K562 treated with DMSO at 1 percent for 24 hours (cell line): ENCODE measurements around the gene RESP18. TPM values are rescaled to one million over a fixed set of nuclear protein-coding genes. Genes with fewer than 3 reads are reported as not detected.

ENCODE experiments used
- total RNA-seq: library from RNA; unstranded; fragments of 300-600 nt; gene quantifications from 2 replicates; pipeline ENCODE4 v1.2.3, GENCODE V29; 2022; ENCODE audit warnings: low read depth; ENCODE audit not compliant: insufficient read depth

Gene RESP18
- total RNA-seq, result not detected in 2 replicates

DNA sequence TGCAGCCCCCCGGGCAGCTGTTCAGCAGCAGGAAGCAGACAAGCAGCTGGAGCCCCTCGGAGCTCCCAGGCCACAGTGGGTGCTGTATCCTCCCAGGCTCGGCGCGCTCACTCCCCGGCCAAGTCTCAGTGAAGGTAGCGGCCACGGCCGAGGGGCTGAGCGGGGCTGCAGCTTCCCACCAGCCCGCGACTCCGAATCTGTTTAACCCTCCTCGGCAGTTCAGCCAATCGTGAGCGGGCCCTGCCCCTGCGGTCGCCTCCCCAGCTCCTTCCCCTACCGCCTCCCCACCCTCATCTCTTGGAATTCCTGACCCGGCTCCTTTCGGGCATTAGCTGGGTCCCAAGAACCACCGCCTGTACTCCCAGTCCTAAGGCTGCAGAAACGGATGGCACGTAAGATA, at the start of gene RESP18:
TSS of gene RESP18 (minus strand) at position 203 of the 400 bp plus-strand sequence.

DNA sequence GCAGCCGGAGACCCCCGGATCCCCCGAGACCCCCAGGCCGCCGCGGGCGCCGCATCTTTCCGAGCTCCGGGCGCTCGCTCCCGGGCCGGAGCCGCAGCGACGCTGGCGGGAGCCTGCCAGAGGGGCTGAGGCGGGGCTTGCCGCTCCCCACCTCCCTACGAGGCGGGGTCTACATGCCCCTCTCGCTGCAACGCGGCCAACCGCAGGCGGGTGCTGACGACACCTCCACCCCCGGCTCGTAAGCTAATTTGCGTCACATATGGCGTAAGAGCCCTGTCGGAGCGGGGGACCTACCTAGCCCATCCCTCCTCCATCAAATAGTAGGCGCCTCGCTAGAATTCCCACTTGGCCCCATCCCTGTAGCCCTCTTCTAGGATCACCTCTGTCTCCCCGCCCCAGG, 23.3 kb downstream of the RESP18 start, which contains the start of gene PTPRN:
TSS of gene PTPRN (minus strand) at position 124 of the 400 bp plus-strand sequence. CDS start at position 55, 69 bp downstream.

DNA sequence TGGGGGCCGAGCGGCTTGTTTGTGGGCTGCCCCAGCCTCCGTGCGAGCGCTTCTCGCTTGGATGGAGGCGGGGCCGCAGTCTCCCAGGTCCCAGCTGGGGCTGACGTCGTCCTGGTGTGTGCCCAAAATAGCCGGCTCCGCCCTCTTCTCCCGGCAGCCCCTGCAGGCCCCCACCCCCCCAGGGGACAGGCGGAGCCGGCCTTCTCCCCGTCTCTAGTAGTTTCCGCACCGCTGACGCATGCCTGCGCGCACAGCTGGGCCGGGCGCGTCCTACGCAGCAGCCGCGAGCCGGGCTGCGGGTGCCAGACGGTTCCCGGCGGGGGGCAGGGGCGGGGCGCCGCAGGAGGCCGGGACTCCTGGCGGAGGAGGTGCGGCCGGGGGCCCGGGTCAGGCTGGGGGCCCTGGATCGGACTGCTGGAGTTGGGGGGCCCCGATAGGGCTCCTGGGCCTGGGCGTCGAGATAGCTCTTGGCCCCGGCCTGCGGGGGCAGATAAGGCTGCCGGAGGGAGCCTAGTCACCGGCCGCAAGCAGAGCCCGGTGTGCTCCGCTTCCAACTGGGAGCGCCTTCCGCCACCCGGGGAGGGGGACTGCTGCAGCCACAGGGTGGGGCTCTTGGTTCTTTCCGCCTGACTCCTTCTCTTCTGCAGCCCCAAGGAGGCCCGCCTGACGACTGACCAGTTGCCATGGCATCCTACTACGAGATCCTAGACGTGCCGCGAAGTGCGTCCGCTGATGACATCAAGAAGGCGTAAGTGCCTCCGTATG, 53.2 kb downstream of the RESP18 start, which contains the start of gene DNAJB2:
TSS of gene DNAJB2 (plus strand) at position 216 of the 765 bp plus-strand sequence. CDS start at position 684, 468 bp downstream.

Other genes with a start within 250 kb of the RESP18 start
- gene NHEJ1, start 171.9 kb downstream of the RESP18 start, total RNA-seq, result 12.2 and 12.3 TPM in 2 replicates
- 0.38 and 0.43 TPM in 2 replicates for gene SLC23A3, start 162.7 kb downstream of the RESP18 start, total RNA-seq
- gene CNPPD1, start 155.8 kb downstream of the RESP18 start, total RNA-seq, result 65.7 and 71.2 TPM in 2 replicates
- 34.7 and 36.3 TPM in 2 replicates for gene RETREG2, start 154.5 kb downstream of the RESP18 start, total RNA-seq
- 39.5 and 43.7 TPM in 2 replicates for gene ZFAND2B, start 126.0 kb downstream of the RESP18 start, total RNA-seq
- gene ABCB6, start 113.8 kb downstream of the RESP18 start, total RNA-seq, result 21.7 and 26.6 TPM in 2 replicates
- 39.6 and 40.5 TPM in 2 replicates for gene ATG9A, start 103.1 kb downstream of the RESP18 start, total RNA-seq
- 27.6 and 28.6 TPM in 2 replicates for gene ANKZF1, start 102.9 kb downstream of the RESP18 start, total RNA-seq
- 5.0 and 5.2 TPM in 2 replicates for gene GLB1L, start 87.3 kb downstream of the RESP18 start, total RNA-seq
- gene STK16, start 87.3 kb downstream of the RESP18 start, total RNA-seq, result 19.6 and 19.8 TPM in 2 replicates
- not detected in 2 replicates for gene TUBA4B, start 79.5 kb downstream of the RESP18 start, total RNA-seq
- gene TUBA4A, start 78.8 kb downstream of the RESP18 start, total RNA-seq, result 88.8 and 98.5 TPM in 2 replicates
- 34.4 and 41.9 TPM in 2 replicates for gene DNAJB2, start 53.4 kb downstream of the RESP18 start, total RNA-seq
- 0.42 TPM in 1 of 2 replicates, not detected in the other for gene PTPRN, start 23.3 kb downstream of the RESP18 start, total RNA-seq
- 73.1 and 77.1 TPM in 2 replicates for gene DNPEP, start 55.2 kb upstream of the RESP18 start, total RNA-seq
- gene DES, start 85.6 kb upstream of the RESP18 start, total RNA-seq, result 21.0 TPM in 2 replicates
- 13.5 and 19.0 TPM in 2 replicates for gene SPEG, start 102.1 kb upstream of the RESP18 start, total RNA-seq
- 162 and 187 TPM in 2 replicates for gene GMPPA, start 166.1 kb upstream of the RESP18 start, total RNA-seq
- gene ASIC4, start 181.7 kb upstream of the RESP18 start, total RNA-seq, result 6.1 and 6.5 TPM in 2 replicates
- gene CHPF, start 211.1 kb upstream of the RESP18 start, total RNA-seq, result 118 and 119 TPM in 2 replicates
- 2.2 and 2.3 TPM in 2 replicates for gene TMEM198, start 211.3 kb upstream of the RESP18 start, total RNA-seq
- 52.6 and 62.8 TPM in 2 replicates for gene OBSL1, start 238.8 kb upstream of the RESP18 start, total RNA-seq
- 5.0 and 5.3 TPM in 2 replicates for gene INHA, start 239.6 kb upstream of the RESP18 start, total RNA-seq